Peyer's patch (tissue), 4 donors: ENCODE measurements around the gene VTN. TPM values are rescaled to one million over a fixed set of nuclear protein-coding genes. Genes with fewer than 3 reads are reported as not detected.

Experiments used
- DNase-seq, 3 donors: peaks; one replicate each; pipeline ENCODE4 v3.0.0-alpha.2; 2017 to 2019
- H3K27ac ChIP-seq, 4 donors: fragments of 200-600 bp; sonication (generic); one replicate each; pipeline ENCODE4 v1.5.1; 2016 to 2019
- H3K27me3 ChIP-seq, 2 donors: fragments of 200-600 bp; sonication (generic); one replicate each; pipeline ENCODE4 v1.5.1; 2019
- H3K36me3 ChIP-seq, 3 donors: fragments of 200-600 bp; sonication (generic); one replicate each; pipeline ENCODE4 v1.5.1; 2016 to 2019
- H3K4me1 ChIP-seq, 4 donors: fragments of 200-600 bp; sonication (generic); one replicate each; pipeline ENCODE4 v1.5.1; 2016 to 2019
- H3K4me3 ChIP-seq, 4 donors: fragments of 200-600 bp; sonication (generic); 1 replicate in 3 of 4; 2 replicates in 1 of 4; pipeline ENCODE4 v1.5.1; 2016 to 2019; ENCODE audit warnings: mild to moderate bottlenecking in 1 of 4
- H3K9me3 ChIP-seq, 4 donors: fragments of 200-600 bp; sonication (generic); one replicate each; pipeline ENCODE4 v1.5.1; 2016 to 2019; ENCODE audit warnings: mild to moderate bottlenecking in 1 of 4
- CTCF ChIP-seq, 6 experiments: fragments of 450-650 bp in 4 of 6; fragments of 200-600 bp in 2 of 6; sonication (generic) in 1 of 6; IDR thresholded peaks; one replicate each; pipeline ENCODE4 v1.5.1; 2017 to 2019; ENCODE audit warnings: antibody characterized with exemption in 6 of 6, mild to moderate bottlenecking in 3 of 6, moderate library complexity in 1 of 6
- POLR2A ChIP-seq, 2 donors: fragments of 450-650 bp; IDR thresholded peaks; one replicate each; pipeline ENCODE4 v1.5.1; 2017; ENCODE audit warnings: antibody characterized with exemption in 2 of 2, mild to moderate bottlenecking in 2 of 2, moderate library complexity in 2 of 2
- total RNA-seq, 4 donors: library from RNA; depleted of rRNA; stranded (reverse); fragments of >200 nt; gene quantifications; one replicate each; pipeline ENCODE4 v1.1.0, GENCODE V29; 2016

The VTN gene
- total RNA-seq, 4 donors from 2014 or later: 0.57 TPM; not detected in 3

GRCh38 chr17:28344435-28344901, 25.6 kb downstream of the VTN start:
- TF ChIP-seq POLR2A (IDR thresholded peaks at IDR 0.05) (no peak), CTCF (IDR thresholded peaks at IDR 0.05) (no peak)
- no peaks in the 10 kb centered on the region for H3K9me3 ChIP-seq
- peaks cover 0 to 99% (median 3%) of the 10 kb centered on the region in 3 donors for H3K36me3 ChIP-seq
- no peak overlapping the region for H3K4me3 ChIP-seq
- H3K4me1 ChIP-seq: no peaks in the 10 kb centered on the region
- no peak for DNase-seq
- no peaks in the 10 kb centered on the region for H3K27me3 ChIP-seq
- H3K27ac ChIP-seq: no peak overlapping the region

- Histone ChIP-seq H3K4me3 (no peak overlapping the region), H3K27me3 (no peaks in the 10 kb centered on the region), H3K4me1 (no peaks in the 10 kb centered on the region), H3K9me3 (no peaks in the 10 kb centered on the region), H3K27ac (no peak overlapping the region), H3K36me3 (peaks cover 0 to 96% (median 3%) of the 10 kb centered on the region in 3 donors)
- TF ChIP-seq POLR2A (IDR thresholded peaks at IDR 0.05) (no peak), CTCF (IDR thresholded peaks at IDR 0.05) (no peak)
- no peak for DNase-seq
Observed at GRCh38 chr17:28344011-28344410, 26.1 kb downstream of the VTN start.

- Histone ChIP-seq H3K9me3 (no peaks in the 10 kb centered on the region), H3K4me3 (no peak overlapping the region), H3K27me3 (no peaks in the 10 kb centered on the region), H3K4me1 (no peaks in the 10 kb centered on the region), H3K27ac (no peak overlapping the region), H3K36me3 (peaks cover 0 to 91% (median 3%) of the 10 kb centered on the region in 3 donors)
- TF ChIP-seq POLR2A (IDR thresholded peaks at IDR 0.05) (no peak), CTCF (IDR thresholded peaks at IDR 0.05) (no peak)
- no peak for DNase-seq
Observed at GRCh38 chr17:28343491-28343932, 26.6 kb downstream of the VTN start.

GRCh38 chr17:28342313-28342712, 27.8 kb downstream of the VTN start:
- no peak for DNase-seq

GRCh38 chr17:28341516-28341915, 28.6 kb downstream of the VTN start:
- Histone ChIP-seq H3K27ac (no peak overlapping the region), H3K27me3 (no peaks in the 10 kb centered on the region), H3K4me3 (no peak overlapping the region), H3K4me1 (peaks cover 0 to 11% (median 1%) of the 10 kb centered on the region in 4 donors), H3K36me3 (peaks cover 0 to 71% (median 3%) of the 10 kb centered on the region in 3 donors), H3K9me3 (no peaks in the 10 kb centered on the region)
- TF ChIP-seq CTCF (IDR thresholded peaks at IDR 0.05) (no peak), POLR2A (IDR thresholded peaks at IDR 0.05) (no peak)
- DNase-seq: no peak

More at GRCh38 chr17:28342313-28342712, 27.8 kb downstream of the VTN start:
- no peaks in the 10 kb centered on the region for H3K27me3 ChIP-seq
- no peak overlapping the region for H3K4me3 ChIP-seq
- peaks cover 0 to 79% (median 3%) of the 10 kb centered on the region in 3 donors for H3K36me3 ChIP-seq
- H3K27ac ChIP-seq: no peak overlapping the region
- peaks cover 0 to 4% (median 0%) of the 10 kb centered on the region in 4 donors for H3K4me1 ChIP-seq
- TF ChIP-seq CTCF (IDR thresholded peaks at IDR 0.05) (no peak), POLR2A (IDR thresholded peaks at IDR 0.05) (no peak)
- no peaks in the 10 kb centered on the region for H3K9me3 ChIP-seq

- Histone ChIP-seq H3K4me3 (no peak overlapping the region), H3K27me3 (no peaks in the 10 kb centered on the region), H3K36me3 (peaks cover 0 to 59% (median 3%) of the 10 kb centered on the region in 3 donors), H3K27ac (no peak overlapping the region), H3K4me1 (peaks cover 0 to 17% (median 4%) of the 10 kb centered on the region in 4 donors), H3K9me3 (no peaks in the 10 kb centered on the region)
- no peak for TF ChIP-seq CTCF (IDR thresholded peaks at IDR 0.05)
- no peak for TF ChIP-seq POLR2A (IDR thresholded peaks at IDR 0.05)
- no peak for DNase-seq
Observed at GRCh38 chr17:28340374-28340773, 29.7 kb downstream of the VTN start.
